IPS DF 6.9 (cell line): ENCODE measurements around the gene EEPD1.

Experiments
- DNase-seq: peaks from one replicate; pipeline ENCODE4 v3.0.0-alpha.2; 2013; ENCODE audit warnings: low read depth, low spot score
- H3K27ac ChIP-seq: one replicate; pipeline ENCODE4 v1.5.1; 2013; ENCODE audit warnings: low read length, control low read depth
- H3K27me3 ChIP-seq: 2 replicates; pipeline ENCODE4 v1.6.1; 2013; ENCODE audit warnings: mild to moderate bottlenecking, low read length; ENCODE audit not compliant: control insufficient read depth, insufficient read depth
- H3K36me3 ChIP-seq: 2 replicates; pipeline ENCODE4 v1.6.1; 2013; ENCODE audit warnings: low read length; ENCODE audit not compliant: control insufficient read depth, insufficient read depth
- H3K4me1 ChIP-seq: 2 replicates; pipeline ENCODE4 v1.6.1; 2013; ENCODE audit warnings: low read length; ENCODE audit not compliant: control insufficient read depth, insufficient read depth
- H3K4me3 ChIP-seq: 2 replicates; pipeline ENCODE4 v1.5.1; 2013; ENCODE audit warnings: mild to moderate bottlenecking, low read length
- H3K9me3 ChIP-seq: 2 replicates; pipeline ENCODE4 v1.6.1; 2013; ENCODE audit warnings: low read length, inconsistent platforms; ENCODE audit not compliant: control insufficient read depth, insufficient read depth
- WGBS: extraction: QIAGEN DNeasy Blood & Tissue Kit; methylation state at CpG from one replicate; pipeline ENCODE4 v1.1.7; 2013; ENCODE audit warnings: mixed read lengths, missing lambda C conversion rate; ENCODE audit not compliant: insufficient read length, insufficient coverage; 5-methylcytosine and 5-hydroxymethylcytosine counted together

The EEPD1 gene

DNA sequence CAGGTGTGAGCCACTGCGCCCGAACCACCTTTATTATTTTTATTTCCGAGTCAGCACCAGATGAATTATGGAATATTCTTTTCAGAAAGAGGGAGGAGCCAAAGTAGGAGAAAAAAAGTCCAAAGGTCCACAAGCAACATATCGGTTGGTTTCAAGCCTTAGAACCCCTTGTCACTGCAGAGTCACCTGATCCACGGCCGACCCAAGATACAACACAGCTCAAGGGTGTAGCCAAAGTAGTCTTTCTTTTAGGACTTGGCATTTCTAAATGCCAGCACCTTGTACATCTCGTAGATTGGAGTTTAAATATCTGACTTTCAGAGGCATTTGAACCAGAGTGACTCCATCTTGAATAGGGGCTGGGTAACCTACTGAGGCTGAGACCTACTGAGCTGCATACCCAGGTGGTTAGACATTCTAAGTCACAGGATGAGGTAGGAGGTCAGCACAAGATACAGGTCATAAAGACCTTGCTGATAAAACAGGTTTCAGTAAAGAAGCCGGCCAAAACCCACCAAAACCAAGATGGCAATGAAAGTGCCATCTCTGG is 122.8 kb downstream of the EEPD1 start:
- Histone ChIP-seq H3K27me3 (no peaks in the 10 kb centered on the region), H3K4me3 (no peak overlapping the region), H3K9me3 (no peaks in the 10 kb centered on the region), H3K4me1 (peaks cover 14% of the 10 kb centered on the region), H3K36me3 (no peaks in the 10 kb centered on the region), H3K27ac (no peak overlapping the region)
- no CpG with 5 or more reads among the region's 8 CpGs for WGBS
- DNase-seq: no peak

DNA sequence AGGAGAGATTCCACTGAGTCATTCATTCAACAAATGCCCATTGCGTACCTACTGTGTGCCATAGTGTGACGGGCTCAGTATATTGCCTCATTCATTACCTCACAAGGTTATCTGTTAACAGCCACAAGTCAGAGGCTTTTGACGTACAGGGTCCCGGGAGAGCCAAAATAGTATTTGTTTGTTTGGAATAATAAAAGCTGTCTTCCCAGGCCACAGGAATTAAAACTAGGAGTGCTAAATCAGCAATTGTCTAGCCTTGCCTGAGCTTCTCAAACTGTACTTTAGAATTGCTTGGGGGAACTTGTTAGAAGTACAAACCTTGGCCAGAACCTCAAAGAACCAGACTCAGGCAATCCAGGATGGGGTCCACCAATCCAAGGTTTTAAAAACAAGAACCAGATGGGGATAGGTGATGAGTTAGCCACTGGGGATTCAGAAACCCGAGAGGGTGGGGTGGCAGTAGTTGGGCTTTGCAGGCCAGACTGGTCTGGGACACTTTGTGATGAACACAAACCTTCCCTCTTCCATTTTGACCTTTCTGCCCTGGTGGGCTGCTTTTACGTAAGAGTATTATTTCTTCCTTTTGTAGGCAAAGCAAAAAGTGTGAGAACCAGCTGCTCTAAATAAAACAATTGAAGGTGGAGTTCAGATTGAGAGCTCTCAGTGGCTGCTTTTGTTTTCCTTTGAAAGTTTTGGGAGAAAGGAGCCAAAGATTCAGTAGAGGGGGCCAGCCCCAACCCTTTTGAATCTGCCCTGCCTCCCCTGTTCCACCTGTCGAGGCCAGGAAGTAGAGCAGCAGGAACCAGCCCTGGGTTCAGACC is 123.6 kb downstream of the EEPD1 start:
- WGBS: no CpG with 5 or more reads among the region's 7 CpGs
- peaks cover 14% of the 10 kb centered on the region for H3K4me1 ChIP-seq
- no peaks in the 10 kb centered on the region for H3K9me3 ChIP-seq
- no peaks in the 10 kb centered on the region for H3K36me3 ChIP-seq
- no peak overlapping the region for H3K27ac ChIP-seq
- DNase-seq: no peak
- H3K4me3 ChIP-seq: no peak overlapping the region
- no peaks in the 10 kb centered on the region for H3K27me3 ChIP-seq

DNA sequence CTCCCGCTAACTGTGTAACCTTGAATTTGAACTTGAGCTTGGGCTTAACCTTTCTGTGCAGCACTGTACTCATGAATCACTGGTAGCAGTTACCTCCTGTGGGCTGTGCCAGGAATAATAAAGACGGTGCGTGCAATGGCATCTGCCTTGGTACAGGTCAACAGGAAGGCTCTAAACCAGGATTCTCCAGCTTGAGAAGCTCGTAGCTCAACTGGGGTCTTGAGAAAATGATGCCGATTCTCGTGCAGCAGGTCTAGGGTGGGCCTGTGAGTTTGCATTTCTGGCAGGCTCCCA is 124.1 kb downstream of the EEPD1 start:
- Histone ChIP-seq H3K4me1 (peaks cover 15% of the 10 kb centered on the region), H3K27ac (no peak overlapping the region)

DNA sequence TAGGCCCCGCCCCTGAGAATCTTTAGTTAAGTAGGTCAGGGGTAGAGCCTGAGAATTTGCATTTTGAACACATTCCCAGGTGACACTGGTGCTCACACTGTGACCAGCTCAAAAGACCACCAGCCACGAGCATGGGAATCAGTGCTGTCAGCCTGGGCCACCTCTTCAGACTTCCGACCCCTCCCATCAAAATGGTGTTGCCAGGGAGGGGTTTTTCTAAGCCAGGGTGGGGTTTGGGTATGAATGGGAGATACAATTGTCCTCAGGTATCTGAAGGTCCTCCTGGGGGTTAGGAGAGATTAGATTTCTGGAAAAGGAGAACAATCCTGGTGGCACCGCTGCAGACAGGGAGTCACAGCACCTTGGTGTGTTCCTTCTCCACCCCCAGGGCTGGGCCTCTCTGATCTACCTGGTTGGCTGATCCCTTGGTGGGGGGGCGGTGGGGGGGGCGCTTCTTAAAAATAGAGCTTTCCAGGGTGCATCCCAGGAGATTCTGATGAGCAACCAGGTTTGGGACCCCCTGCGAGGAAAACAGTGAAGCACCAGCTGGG is 125.1 kb downstream of the EEPD1 start:
- no peaks in the 10 kb centered on the region for H3K9me3 ChIP-seq
- no peaks in the 10 kb centered on the region for H3K27me3 ChIP-seq
- no peak for DNase-seq
- H3K27ac ChIP-seq: no peak overlapping the region
- no CpG with 5 or more reads among the region's 7 CpGs for WGBS
- no peak overlapping the region for H3K4me3 ChIP-seq
- peaks cover 16% of the 10 kb centered on the region for H3K4me1 ChIP-seq
- H3K36me3 ChIP-seq: no peaks in the 10 kb centered on the region

More for the DNA sequence above, 124.1 kb downstream of the EEPD1 start:
- H3K36me3 ChIP-seq: no peaks in the 10 kb centered on the region
- no peaks in the 10 kb centered on the region for H3K27me3 ChIP-seq
- WGBS: no CpG with 5 or more reads among the region's 6 CpGs
- H3K9me3 ChIP-seq: no peaks in the 10 kb centered on the region
- DNase-seq: no peak
- H3K4me3 ChIP-seq: no peak overlapping the region

DNA sequence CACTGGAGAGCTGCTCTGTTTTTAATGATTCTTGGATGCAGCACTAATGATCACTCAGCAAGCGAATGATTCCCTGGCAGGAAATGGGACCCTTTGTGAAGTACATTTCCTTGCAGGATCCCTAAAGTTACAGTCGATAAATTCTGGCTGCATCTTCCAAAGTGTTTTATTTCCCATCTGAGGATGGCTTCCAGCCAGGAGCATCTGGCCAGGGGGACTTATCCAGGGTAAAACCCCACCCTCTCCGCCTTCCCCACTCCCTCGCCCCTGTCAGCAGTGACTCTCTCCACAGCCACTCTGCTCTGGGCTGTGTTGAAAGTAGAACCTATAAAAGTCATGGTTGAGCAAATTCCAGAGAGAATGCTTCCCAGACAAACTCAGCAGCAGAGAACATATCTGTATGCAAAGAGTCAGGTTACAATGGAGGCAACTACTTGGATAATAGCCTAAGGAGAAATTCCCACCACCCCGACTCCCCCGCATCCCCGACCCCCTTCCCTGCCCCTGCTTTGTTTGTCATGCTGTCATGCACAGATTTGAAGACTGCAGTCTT is 125.6 kb downstream of the EEPD1 start:
- peaks cover 18% of the 10 kb centered on the region for H3K4me1 ChIP-seq
- no peaks in the 10 kb centered on the region for H3K9me3 ChIP-seq
- no peak overlapping the region for H3K4me3 ChIP-seq
- no peak for DNase-seq
- no CpG with 5 or more reads among the region's 7 CpGs for WGBS
- H3K36me3 ChIP-seq: no peaks in the 10 kb centered on the region
- H3K27ac ChIP-seq: no peak overlapping the region
- H3K27me3 ChIP-seq: no peaks in the 10 kb centered on the region

GRCh38 chr7:36279200-36279925 is 126.3 kb downstream of the EEPD1 start:
- Histone ChIP-seq H3K27me3 (no peaks in the 10 kb centered on the region), H3K4me3 (no peak overlapping the region), H3K27ac (no peak overlapping the region), H3K36me3 (no peaks in the 10 kb centered on the region), H3K9me3 (no peaks in the 10 kb centered on the region), H3K4me1 (peaks cover 20% of the 10 kb centered on the region)
- WGBS: no CpG with 5 or more reads among the region's 9 CpGs
- no peak for DNase-seq

- no peaks in the 10 kb centered on the region for H3K36me3 ChIP-seq
- no peaks in the 10 kb centered on the region for H3K27me3 ChIP-seq
- no peak overlapping the region for H3K4me3 ChIP-seq
- H3K27ac ChIP-seq: no peak overlapping the region
- no peaks in the 10 kb centered on the region for H3K9me3 ChIP-seq
- H3K4me1 ChIP-seq: peaks cover 18% of the 10 kb centered on the region
- no CpG with 5 or more reads among the region's 9 CpGs for WGBS
- DNase-seq: no peak
These were observed 126.9 kb downstream of the EEPD1 start for GRCh38 chr7:36279926-36280315.

DNA sequence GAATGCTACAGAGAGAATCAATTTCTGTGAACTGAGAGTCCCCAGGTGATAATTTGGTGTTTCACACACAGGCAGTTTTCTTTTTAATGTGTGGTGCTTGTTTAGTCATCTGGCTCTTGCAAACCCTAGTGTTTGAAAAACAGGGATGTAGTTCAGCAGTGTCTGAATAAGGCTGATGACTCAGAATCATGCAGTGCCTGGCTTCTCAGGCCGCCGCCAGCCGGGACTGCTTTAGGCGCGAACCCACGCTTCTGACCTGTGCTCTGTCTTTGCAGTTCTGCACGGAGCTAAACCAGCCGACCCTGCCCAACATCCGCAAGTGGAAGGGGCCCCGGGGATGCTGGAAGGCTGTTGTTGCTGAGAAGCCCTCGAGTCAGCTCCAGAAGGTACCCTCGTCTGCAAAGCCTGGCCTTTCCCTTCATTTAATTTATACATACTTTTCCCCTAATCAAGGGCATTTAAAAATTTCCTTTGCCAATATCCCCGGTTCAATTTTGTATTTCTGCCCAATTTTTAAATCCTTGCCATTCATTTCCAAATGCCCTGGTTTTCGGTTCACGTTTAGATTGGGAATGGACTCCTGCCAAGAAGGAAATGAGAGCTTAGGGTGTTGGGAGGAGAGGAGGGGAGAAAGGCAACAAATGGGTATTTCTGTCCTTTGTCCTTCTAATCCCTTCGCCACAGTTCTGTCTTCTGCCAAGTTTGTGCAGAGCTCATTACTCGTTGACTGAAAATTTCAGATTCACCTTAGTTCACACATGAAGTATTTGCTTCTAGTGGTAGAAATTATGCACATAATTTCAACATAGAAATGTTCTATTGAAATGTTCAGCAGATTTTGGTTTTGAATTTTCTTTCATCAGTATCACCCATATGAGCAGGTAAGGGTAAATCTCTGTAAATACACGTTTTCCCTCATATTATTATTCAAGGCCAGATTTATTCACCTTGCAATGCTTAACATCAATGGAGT is 128.1 kb downstream of the EEPD1 start:
- no peak overlapping the region for H3K4me3 ChIP-seq
- DNase-seq: no peak
- no peaks in the 10 kb centered on the region for H3K9me3 ChIP-seq
- WGBS: no CpG with 5 or more reads among the region's 18 CpGs
- no peaks in the 10 kb centered on the region for H3K27me3 ChIP-seq
- H3K27ac ChIP-seq: peak overlapping the region; percentile 46
- H3K4me1 ChIP-seq: peaks cover 18% of the 10 kb centered on the region
- H3K36me3 ChIP-seq: no peaks in the 10 kb centered on the region

DNA sequence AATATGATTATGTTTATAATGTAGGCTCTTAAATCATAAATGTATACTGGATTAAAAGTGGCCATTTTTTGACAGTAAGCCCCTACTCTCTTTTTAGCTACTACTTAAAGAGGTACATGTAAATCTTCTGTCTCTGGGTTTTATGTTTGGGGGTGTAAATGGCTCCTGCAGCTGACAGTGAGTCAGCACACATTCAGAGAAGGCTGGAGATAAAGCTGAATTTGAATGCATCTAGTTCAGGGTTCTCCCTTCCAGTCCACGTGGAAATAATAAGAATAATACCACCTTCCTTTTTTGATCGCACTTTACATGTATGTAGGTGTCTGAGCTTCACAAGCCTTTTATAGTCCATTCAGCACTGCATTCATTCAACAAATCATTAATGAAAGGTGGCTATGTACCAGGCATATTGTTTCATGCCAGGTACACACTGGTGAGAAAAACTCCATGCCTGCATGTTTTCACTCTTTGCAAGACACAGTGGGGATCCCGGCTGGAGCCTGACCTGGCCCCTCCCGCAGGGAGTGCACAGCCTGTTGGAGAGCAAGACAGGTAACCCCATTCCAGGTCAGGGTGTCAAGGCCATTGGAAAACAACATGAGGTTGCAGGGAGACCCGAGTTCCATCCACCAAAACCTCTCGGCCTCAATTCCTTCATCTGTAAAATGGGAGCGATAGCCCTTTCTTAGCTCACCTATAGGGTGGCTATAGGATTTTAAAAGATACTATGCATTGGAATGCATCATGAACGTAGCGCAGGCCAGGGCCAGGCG is 129.1 kb downstream of the EEPD1 start:
- H3K4me1 ChIP-seq: peaks cover 17% of the 10 kb centered on the region
- H3K4me3 ChIP-seq: no peak overlapping the region
- no peaks in the 10 kb centered on the region for H3K27me3 ChIP-seq
- DNase-seq: no peak
- no CpG with 5 or more reads among the region's 10 CpGs for WGBS
- no peaks in the 10 kb centered on the region for H3K36me3 ChIP-seq
- no peaks in the 10 kb centered on the region for H3K9me3 ChIP-seq
- no peak overlapping the region for H3K27ac ChIP-seq
